Rectal smooth muscle tissue (tissue), 1 donor: ENCODE measurements around the gene TSKU.

Experiments
- H3K27ac ChIP-seq: one replicate; pipeline ENCODE4 v1.7.0; 2013; ENCODE audit warnings: low read depth, low read length, inconsistent platforms
- H3K27me3 ChIP-seq: one replicate; pipeline ENCODE4 v1.7.0; 2013; ENCODE audit warnings: low read length; ENCODE audit not compliant: control insufficient read depth, insufficient read depth
- H3K36me3 ChIP-seq: one replicate; pipeline ENCODE4 v1.7.0; 2013; ENCODE audit warnings: low read length; ENCODE audit not compliant: control insufficient read depth, insufficient read depth
- H3K4me1 ChIP-seq: one replicate; pipeline ENCODE4 v1.7.0; 2013; ENCODE audit warnings: low read length; ENCODE audit not compliant: control insufficient read depth, insufficient read depth
- H3K4me3 ChIP-seq: one replicate; pipeline ENCODE4 v1.7.0; 2013; ENCODE audit warnings: low read length
- H3K9ac ChIP-seq: one replicate; pipeline ENCODE4 v1.7.0; 2013; ENCODE audit warnings: low read length

Gene TSKU

GRCh38 chr11:76797341-76798201 lies 14.4 kb downstream of the TSKU start:
- Histone ChIP-seq H3K4me3 (no peak overlapping the region), H3K27me3 (no peaks in the 10 kb centered on the region), H3K9ac (no peak overlapping the region), H3K27ac (no peak overlapping the region), H3K4me1 (no peaks in the 10 kb centered on the region), H3K36me3 (no peaks in the 10 kb centered on the region)

GRCh38 chr11:76798202-76798581 lies 15.0 kb downstream of the TSKU start:
- Histone ChIP-seq H3K4me1 (no peaks in the 10 kb centered on the region), H3K27ac (no peak overlapping the region)

GRCh38 chr11:76798671-76799065 lies 15.5 kb downstream of the TSKU start:
- no peaks in the 10 kb centered on the region for H3K27me3 ChIP-seq
- no peaks in the 10 kb centered on the region for H3K36me3 ChIP-seq
- H3K4me1 ChIP-seq, result no peaks in the 10 kb centered on the region
- H3K27ac ChIP-seq, result no peak overlapping the region
- H3K4me3 ChIP-seq, result peak overlapping the region; percentile 31
- no peak overlapping the region for H3K9ac ChIP-seq

More at GRCh38 chr11:76798202-76798581, 15.0 kb downstream of the TSKU start:
- H3K36me3 ChIP-seq, result no peaks in the 10 kb centered on the region
- H3K4me3 ChIP-seq, result no peak overlapping the region
- no peaks in the 10 kb centered on the region for H3K27me3 ChIP-seq
- H3K9ac ChIP-seq, result no peak overlapping the region

- Histone ChIP-seq H3K27me3 (no peaks in the 10 kb centered on the region), H3K4me1 (no peaks in the 10 kb centered on the region), H3K36me3 (no peaks in the 10 kb centered on the region), H3K9ac (no peak overlapping the region), H3K27ac (no peak overlapping the region), H3K4me3 (peak overlapping the region; percentile 31)
Measured at GRCh38 chr11:76799066-76799804, 16.1 kb downstream of the TSKU start.

GRCh38 chr11:76800466-76801200 lies 17.5 kb downstream of the TSKU start:
- Histone ChIP-seq H3K4me1 (no peaks in the 10 kb centered on the region), H3K36me3 (no peaks in the 10 kb centered on the region), H3K9ac (no peak overlapping the region), H3K27ac (no peak overlapping the region), H3K4me3 (no peak overlapping the region), H3K27me3 (no peaks in the 10 kb centered on the region)

- Histone ChIP-seq H3K27me3 (no peaks in the 10 kb centered on the region), H3K4me1 (no peaks in the 10 kb centered on the region), H3K4me3 (no peak overlapping the region), H3K9ac (no peak overlapping the region), H3K36me3 (no peaks in the 10 kb centered on the region), H3K27ac (no peak overlapping the region)
Measured at GRCh38 chr11:76801225-76801624, 18.1 kb downstream of the TSKU start.

- Histone ChIP-seq H3K4me3 (no peak overlapping the region), H3K27ac (no peak overlapping the region), H3K4me1 (no peaks in the 10 kb centered on the region), H3K27me3 (no peaks in the 10 kb centered on the region), H3K36me3 (no peaks in the 10 kb centered on the region), H3K9ac (no peak overlapping the region)
Measured at GRCh38 chr11:76801736-76802135, 18.6 kb downstream of the TSKU start.

GRCh38 chr11:76802151-76802550 lies 19.0 kb downstream of the TSKU start:
- no peak overlapping the region for H3K27ac ChIP-seq
- no peak overlapping the region for H3K9ac ChIP-seq
- no peaks in the 10 kb centered on the region for H3K4me1 ChIP-seq
- H3K36me3 ChIP-seq, result no peaks in the 10 kb centered on the region
- no peaks in the 10 kb centered on the region for H3K27me3 ChIP-seq
- H3K4me3 ChIP-seq, result no peak overlapping the region

GRCh38 chr11:76802621-76803020 lies 19.5 kb downstream of the TSKU start:
- H3K36me3 ChIP-seq, result no peaks in the 10 kb centered on the region
- no peak overlapping the region for H3K9ac ChIP-seq
- H3K27ac ChIP-seq, result no peak overlapping the region
- H3K27me3 ChIP-seq, result no peaks in the 10 kb centered on the region
- no peak overlapping the region for H3K4me3 ChIP-seq
- no peaks in the 10 kb centered on the region for H3K4me1 ChIP-seq

GRCh38 chr11:76803023-76803422 lies 19.9 kb downstream of the TSKU start:
- H3K27me3 ChIP-seq, result no peaks in the 10 kb centered on the region
- no peaks in the 10 kb centered on the region for H3K4me1 ChIP-seq
- no peak overlapping the region for H3K27ac ChIP-seq
- no peak overlapping the region for H3K4me3 ChIP-seq
- H3K36me3 ChIP-seq, result no peaks in the 10 kb centered on the region
- no peak overlapping the region for H3K9ac ChIP-seq

GRCh38 chr11:76803811-76804600 lies 20.9 kb downstream of the TSKU start:
- H3K27me3 ChIP-seq, result no peaks in the 10 kb centered on the region
- H3K4me1 ChIP-seq, result no peaks in the 10 kb centered on the region
- no peaks in the 10 kb centered on the region for H3K36me3 ChIP-seq
- H3K4me3 ChIP-seq, result no peak overlapping the region
- H3K27ac ChIP-seq, result no peak overlapping the region
- H3K9ac ChIP-seq, result no peak overlapping the region
